ENCODE data around the gene RNF183.
"Not testable (repeated sequence)": the region's sequence is repeated elsewhere in the genome, so short reads cannot be mapped to it uniquely, and the experiment has no call there.

The RNF183 gene

DNA sequence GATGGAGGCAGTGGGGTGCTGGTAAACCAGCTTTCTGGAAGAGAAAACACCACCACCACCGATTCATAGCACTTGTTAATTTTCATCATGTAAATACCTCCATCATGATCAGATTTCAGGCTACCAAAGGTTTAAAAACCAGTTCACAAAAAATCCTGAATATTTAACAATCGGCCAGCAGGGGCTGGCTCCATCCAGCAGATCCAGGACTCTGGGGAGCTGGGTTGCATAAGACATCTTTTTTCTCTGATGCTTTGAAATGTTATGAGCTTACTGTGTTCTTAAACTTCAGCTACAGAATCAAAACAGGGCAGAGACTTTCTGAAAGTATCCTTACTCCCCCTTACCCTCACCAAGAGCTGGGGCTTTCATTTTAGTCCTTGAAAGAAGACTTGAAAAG, 14.6 kb upstream of the RNF183 start:
- DNase-seq (ENCODE audit: low read depth in 2 of 3, low spot score in 1 of 3): no peak

DNA sequence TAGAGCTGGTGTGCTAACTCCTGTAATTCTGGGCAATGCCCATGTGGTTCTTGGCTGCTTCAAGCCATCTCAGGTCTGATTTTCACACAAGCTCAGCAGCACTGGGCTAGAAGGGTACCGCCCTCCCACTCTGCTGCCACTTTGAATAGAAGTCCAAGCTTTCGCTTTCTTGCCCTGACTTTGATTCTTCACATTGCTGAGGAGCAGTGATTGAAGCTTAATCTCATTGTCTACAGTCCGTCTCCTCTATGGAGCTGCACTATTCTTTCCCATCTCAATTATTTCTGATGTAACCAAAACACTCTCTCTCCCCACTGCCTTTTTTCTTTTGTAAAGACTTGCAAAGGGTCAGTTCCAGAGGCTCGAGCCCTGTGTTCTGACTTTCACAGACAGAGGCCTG, 12.9 kb upstream of the RNF183 start:
- no peak for DNase-seq (ENCODE audit: low read depth in 2 of 3, low spot score in 1 of 3)

DNA sequence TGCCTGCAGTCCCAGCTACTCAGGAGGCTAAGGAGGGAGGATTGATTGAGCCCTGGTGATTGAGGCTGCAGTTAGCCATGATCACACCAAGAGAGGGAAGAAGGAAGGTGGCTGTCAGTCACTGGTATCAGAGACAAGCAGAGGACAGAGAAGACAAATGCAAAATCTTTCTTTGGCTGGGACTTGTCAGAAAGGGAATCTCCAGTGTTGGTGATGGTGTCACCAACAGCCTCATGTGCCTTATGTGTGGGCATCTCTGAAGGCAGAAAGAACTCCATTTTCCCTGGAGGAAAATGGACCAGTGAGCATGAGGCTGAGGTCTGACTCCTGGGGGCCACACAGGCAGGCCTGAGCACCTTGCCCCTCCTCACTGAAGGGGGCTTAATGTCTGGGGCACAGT, 12.1 kb upstream of the RNF183 start:
- DNase-seq (ENCODE audit: low read depth in 2 of 3, low spot score in 1 of 3): no peak

DNA sequence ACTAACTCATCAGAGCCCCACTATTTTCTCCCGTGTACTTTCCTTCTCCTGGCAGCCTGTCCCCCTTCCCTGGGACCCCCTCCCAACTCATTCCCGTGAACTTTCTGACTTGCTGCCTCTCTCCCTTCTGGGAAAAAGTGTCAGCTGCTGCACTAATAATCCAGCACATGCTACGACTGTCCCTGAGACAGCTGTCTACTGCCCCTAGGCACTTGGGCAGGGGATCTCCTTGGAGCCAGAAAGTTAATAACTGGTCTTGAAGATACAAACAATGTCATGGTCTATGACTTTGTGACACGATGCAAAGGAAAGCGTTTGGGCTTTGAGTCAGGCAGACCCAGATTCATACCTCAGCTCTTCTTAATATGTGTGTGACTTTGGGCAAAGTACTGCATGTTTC, 10.1 kb upstream of the RNF183 start:
- no peak for DNase-seq (ENCODE audit: low read depth in 2 of 3, low spot score in 1 of 3)

DNA sequence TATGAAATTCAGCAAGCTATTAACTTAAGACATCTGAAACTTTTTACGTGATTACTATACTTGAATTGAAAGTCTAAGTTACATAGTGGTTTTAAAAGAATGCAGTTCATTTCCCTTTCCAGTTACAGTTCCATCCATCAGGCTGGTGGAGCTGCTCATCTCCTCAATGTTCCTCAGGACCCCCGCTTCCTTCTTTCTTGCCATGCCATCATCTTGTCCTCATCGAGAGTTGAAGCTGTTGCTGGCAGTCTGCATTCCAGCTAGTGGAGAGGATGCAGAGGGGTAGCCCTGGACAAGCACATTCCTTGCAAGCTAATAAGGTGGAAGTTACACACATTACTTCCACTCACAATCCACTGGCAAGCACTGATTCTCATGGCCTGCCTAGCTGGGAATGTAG, 8.8 kb upstream of the RNF183 start:
- DNase-seq (ENCODE audit: low read depth in 2 of 3, low spot score in 1 of 3): no peak

DNA sequence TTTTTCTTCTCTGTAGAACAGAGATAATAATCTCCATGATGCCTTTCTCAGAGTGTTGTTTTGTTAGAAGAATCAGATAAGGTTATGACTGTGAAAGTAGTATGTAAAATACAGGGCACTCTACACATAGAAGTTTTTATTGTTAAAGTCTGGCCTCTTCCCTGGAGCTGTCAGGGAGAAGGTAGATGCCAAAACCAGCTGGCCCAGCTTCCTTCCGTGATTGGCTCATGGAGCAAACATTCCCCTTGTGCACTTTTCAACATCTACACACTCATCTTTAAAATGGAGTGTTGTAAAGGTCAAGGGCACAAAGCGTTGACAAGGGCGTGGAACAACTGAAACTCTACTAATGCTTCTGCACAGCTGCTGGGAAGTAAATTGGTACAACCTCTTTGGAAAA, 7.4 kb upstream of the RNF183 start:
- DNase-seq (ENCODE audit: low read depth in 2 of 3, low spot score in 1 of 3): no peak

DNA sequence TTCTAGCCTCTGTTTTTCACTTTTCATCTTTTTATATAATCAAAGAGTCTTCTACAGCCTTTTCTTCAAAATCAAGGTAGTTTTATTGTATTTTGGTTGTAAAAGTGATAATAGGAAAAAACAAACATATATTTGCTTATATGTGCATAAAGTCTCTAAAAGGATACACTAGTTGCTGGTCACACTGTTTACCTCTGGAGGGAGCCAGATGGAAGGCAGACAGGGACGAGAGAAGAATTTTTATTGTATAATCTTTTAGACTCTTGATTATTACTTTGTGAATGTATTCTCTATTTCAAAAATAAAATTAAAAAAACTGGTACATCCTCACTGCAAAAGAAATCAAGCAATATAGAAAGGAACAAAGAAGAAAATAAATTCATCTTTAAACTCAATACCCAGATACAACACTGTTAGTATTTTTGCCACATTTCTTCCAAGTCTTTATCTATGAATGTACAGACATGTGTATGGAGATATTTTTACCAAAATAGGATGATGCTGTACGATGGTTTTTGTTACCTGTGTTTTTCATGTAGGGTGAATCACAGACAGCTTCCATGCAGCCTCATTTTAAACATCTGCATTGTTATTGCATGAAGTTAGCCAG, 6.1 kb upstream of the RNF183 start:
- peak in 2 of 3 donors; percentile 5 to 20 for DNase-seq (ENCODE audit: low read depth in 2 of 3, low spot score in 1 of 3)

DNA sequence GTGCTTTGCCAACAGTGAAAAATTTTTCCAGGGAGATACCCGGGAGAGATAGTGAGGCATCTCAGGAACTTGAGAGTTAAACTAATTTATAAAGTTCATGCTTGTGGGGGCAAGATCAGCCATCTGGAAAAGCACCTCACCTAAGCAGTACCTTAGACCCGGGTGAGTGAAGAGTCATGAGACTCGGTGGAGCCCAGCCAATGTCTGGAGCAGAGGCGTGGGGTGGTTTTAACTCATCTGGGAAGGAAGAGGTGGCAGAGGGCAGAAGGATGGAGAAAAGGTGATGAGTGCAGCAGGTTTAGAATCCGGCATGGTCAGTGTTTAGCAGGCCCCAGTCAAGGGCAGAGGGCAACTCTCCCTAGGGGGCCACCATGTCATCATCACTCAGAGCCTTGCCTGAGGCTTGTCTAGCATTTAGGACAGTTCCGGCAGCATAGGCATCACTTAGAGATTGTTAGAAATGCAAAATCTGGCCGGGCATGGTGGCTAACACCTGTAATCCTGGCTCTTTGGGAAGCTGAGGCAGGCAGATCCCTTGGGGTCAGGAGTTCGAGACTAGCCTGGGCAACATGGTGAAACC, 4.3 kb upstream of the RNF183 start:
- no peak for DNase-seq (ENCODE audit: low read depth in 2 of 3, low spot score in 1 of 3)

DNA sequence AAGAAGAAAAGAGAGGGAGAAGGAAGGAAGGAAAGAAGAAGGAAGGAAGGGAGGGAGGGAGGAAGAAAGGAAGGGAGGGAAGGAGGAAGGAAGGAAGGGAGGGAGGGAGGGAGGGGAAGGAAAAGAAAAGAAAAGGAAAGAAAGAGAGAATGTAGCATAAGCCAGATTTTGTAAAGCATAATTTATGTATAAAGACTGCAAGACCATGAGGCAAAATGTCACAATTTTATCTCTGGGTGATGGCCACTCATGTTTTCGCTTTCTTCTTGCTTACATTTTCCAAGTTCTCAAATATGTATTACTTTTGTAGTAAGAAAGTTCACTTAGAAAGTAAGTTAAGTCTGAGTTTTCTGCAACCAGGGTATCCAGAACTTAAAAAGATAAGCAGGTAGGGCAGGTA, 3.4 kb upstream of the RNF183 start:
- DNase-seq (ENCODE audit: low read depth in 2 of 3, low spot score in 1 of 3): no peak

DNA sequence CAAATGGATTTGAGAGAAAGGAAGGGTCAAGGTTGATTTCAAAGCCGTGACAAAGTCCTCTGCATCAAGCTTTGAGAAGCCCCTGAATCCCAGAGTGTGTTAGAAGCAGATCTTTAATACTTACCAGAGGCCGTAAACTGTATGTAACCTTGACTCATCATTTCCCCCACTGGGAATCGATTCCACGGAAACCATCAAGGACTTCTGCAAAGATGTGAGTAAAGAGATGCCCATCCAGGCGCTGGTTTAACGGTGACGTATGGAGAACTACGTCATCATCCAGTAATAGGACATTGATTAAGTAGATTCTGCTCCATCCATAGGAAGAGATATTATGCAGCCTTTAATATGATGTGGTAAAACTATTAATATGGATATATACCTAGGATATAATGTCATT, 1.6 kb downstream of the RNF183 start:
- DNase-seq (ENCODE audit: low read depth in 2 of 3, low spot score in 1 of 3): no peak

DNA sequence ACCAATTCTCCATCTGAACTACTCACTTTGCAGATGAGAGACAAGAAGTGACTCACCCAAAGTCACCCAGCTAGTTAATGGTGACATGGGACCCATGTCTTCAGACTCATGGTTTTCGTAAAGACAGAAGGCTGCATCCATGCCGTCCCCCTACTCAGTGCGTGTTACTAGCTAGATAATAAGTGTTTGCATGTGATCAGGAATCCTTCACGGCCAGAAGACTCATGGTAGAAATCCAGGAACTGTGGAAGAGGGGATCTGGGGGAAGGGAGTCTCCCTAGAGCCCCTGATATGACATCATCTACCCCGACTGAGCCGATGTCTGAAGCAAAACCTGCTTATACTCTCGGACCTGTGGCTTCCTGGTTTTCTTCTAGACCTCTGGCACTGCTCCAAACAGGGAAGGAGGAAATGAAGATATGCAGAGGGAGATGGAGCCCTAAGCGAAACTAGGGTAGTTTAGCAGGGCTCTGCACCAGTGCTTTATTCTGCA, 3.3 kb downstream of the RNF183 start:
- DNase-seq (ENCODE audit: low read depth in 2 of 3, low spot score in 1 of 3): no peak

DNA sequence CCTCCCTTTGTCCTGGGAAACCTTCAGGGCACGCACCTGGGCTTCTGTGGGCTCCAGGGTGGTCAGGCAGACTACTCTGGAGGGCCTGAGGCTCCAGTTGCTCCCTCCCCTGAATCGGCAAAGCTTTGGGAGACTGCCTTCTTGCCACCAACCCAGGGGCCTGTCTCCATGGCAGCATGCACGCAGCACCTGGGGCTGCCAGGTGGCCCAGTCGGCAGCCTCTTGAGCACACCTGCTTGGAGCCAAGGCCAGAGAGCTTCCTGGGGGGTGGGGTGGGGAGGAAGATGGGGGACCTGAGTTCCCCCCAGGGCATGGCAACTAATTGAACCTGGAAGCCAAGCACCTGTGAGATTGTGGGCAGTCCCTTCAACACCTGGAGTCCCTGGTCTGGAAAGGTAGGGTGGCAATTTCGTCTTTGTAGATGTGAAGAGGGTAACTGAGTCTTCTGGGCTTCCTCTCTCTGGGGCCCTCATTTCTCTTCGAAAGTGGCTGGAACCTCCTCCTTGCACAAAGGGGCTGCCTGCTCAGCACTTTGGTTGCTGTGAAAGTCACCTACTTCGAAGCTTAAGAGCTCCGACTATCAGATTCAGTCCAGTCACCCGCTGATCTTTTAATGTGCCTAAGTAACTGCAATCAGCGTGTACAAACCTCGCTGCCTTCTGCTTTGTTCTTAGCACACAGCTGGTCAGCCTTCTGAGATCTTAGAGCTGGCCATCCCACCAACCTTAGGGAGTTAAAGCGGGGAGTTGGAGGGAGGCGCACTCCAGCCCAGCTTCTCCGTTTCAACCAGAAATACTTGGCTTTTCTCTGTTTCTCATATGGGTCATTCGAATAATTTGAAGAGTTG, 4.0 kb downstream of the RNF183 start:
- no peak for DNase-seq (ENCODE audit: low read depth in 2 of 3, low spot score in 1 of 3)

DNA sequence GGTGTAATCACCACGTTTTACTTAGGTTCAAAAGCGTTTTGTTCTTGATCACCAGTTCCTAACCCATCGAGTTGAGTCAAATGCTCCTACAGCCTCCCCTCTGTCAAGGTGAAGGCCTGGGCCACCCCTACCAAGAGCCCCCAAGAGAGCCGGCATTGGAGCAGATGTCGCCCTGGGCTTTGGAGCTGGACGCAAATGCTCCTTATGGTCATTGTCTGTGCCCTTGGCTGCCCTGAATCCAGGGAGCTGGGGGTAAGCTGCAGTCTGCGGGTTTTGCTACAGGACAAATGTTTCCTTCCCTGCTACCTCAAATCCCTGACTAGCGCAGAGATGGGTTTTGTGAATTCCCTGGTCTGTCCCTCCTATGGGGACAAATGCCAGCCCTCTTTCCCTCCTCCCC, 4.9 kb downstream of the RNF183 start:
- DNase-seq (ENCODE audit: low read depth in 2 of 3, low spot score in 1 of 3): no peak

DNA sequence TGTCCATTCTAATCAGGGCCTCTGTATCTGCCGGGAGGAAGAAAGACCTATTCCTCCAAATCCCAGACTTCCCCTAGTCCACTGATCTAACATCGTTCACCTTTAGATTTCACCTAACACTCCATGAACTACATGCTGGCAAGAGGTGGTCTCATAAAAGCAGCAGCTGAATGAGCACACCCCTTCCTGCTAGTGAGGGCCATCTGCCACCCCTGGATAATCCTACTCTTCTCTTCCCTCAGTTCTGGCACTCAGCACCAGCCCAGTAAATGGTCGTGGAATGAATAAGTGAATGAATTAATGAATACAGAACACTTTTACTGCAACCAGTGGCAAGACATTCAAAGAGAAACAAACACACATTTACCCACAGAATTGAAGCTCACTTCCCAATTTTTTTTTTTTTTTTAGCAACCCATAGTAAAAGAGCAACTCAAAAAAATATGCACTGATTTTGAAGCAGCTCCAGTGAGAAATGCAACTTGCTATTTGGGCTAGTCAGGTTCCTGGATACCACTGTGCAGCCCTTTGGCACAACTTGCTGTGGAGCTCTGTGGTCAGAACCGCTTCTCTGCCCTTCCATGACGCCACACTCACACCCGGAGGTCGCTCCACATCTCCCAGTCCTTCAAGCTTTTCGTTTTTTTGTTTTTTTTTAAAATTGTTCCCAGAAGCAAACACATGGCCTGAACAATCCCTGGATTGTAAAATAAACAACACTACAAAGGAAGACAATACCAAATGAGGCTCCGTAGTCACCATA, 6.2 kb downstream of the RNF183 start:
- no peak for DNase-seq (ENCODE audit: low read depth in 2 of 3, low spot score in 1 of 3)

DNA sequence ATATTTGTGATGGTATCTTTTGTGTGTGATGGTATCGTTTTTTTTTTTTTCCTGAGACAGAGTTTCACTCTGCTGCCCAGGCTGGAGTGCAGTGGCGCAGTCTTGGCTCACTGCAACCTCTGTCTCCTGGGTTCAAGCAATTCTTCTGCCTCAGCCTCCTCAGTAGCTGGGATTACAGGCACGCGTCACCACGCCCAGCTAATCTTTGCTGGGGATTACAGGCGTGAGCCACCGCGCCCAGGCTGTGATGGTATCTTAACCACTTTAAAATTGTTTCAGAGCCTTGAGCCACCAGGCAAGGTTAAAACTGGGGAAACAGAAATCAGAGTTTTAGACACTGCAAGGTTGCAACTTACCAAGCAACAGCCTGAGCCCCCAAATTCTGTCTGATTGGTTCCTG, 6.9 kb downstream of the RNF183 start:
- not testable (repeated sequence) for DNase-seq (ENCODE audit: low read depth in 2 of 3, low spot score in 1 of 3)

DNA sequence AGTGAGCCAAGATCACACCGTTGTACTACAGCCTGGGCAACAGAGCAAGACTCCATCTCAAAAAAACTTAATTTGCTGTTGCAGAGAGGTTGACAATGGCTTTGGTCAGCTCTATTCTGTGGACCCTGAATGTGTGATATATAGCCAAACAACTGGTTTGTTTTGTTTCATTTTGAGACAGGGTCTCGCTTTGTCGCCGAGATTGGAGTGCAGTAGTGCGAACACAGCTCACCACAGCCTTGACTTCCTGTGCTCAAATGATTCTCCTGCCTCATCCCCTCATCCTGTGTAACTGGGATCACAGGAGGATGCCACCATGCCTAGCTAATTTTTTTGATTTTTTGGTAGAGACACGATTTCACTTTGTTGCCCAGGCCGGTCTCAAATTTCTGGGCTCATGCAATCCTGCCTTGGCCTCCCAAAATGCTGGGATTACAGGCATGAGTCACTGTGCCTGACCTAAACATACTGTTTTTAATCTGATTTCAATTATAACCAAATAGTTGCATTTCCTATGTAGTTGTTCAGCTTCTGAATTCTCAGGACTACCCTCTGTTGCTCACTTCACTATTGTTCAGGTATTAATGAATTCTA, 9.8 kb downstream of the RNF183 start:
- DNase-seq (ENCODE audit: low read depth in 2 of 3, low spot score in 1 of 3): no peak

DNA sequence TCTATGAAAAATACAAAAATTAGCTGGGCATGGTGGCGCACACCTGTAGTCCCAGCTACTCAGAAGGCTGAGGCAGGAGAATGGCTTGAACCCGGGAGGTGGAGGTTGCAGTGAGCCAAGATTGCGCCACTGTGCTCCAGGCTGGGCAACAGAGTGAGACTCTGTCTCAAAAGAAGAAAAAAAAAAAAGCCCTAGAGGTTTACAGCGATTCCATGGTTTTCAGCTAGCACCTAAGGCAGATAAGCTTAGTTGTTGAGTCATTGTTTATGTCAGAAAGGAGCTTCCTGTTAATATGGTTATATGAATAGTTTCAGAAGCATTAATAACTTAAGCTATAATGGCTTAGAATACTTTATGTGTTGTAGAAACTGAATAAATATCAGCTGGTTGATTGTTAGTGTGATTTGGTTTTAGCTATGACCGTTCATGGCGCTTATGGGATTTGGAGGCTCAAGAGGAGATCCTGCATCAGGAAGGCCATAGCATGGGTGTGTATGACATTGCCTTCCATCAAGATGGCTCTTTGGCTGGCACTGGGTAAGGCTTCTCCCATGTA, 13.0 kb downstream of the RNF183 start:
- no peak for DNase-seq (ENCODE audit: low read depth in 2 of 3, low spot score in 1 of 3)

DNA sequence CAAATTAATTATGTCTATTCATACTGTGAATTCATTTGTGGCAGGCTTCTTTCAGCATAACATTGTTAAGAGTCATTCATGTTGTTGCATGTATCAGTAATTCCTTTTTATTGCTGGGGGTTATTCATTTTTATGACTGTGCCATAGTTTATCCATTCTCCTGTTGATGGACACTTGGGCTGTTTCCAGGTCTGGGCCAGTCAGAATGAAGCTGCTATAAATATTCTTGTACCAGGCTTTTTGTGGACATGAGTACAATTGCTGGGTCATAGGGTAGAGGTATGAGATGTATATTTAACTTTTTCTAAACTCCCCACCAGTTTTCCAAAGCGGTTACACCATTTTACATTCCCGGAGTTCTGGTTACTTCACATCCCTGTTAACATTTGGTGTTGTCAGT, 14.1 kb downstream of the RNF183 start:
- no peak for DNase-seq (ENCODE audit: low read depth in 2 of 3, low spot score in 1 of 3)

DNA sequence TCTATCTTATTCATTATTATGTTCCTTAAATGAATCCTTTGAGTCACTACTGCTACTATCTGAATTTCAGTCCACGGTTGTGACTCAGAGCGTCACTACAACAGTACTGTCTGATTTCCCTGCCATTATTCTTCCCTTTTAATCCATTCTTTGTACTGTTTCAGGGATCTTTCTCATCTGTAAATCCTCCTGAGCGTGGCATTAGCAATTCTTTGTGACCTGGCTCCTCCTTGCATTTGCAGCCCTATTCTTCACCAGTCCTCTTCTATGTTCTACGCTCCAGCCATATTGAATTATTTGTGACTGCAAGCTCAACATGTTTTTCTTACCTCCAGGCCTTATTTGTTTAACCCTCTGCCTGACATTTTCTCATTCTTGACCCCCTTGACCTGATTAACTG, 21.8 kb downstream of the RNF183 start:
- DNase-seq (ENCODE audit: low read depth in 2 of 3, low spot score in 1 of 3): no peak

DNA sequence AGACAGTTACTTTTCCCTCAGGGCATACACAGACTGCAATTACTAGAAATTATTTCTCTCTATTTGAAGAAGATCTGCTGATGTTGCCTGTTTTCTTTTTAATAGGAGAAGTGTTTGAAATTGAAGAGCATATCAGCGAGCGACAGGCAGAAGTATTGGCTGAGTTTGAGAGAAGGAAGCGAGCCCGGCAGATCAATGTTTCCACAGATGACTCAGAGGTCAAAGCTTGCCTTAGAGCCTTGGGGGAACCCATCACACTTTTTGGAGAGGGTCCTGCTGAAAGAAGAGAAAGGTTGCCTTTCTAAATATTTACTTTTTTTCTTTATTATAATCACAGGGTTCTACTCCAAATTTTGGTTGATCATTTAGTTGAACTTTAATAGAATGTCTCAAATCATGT, 24.3 kb downstream of the RNF183 start:
- DNase-seq (ENCODE audit: low read depth in 2 of 3, low spot score in 1 of 3): no peak
